HFFc6 (cell line): ENCODE results near the gene DEAF1. TPM values are rescaled to one million over a fixed set of nuclear protein-coding genes. Genes with fewer than 3 reads are reported as not detected.

Experiments
- DNase-seq: peaks from one replicate; pipeline ENCODE4 v3.0.0-alpha.2; 2018
- H3K27ac Mint-ChIP-seq: 2 replicates; pipeline ENCODE4 v1.8.0; 2020; ENCODE audit warnings: mild to moderate bottlenecking, mixed read lengths
- H3K27me3 Mint-ChIP-seq: 2 replicates; pipeline ENCODE4 v1.8.0; 2021; ENCODE audit warnings: mild to moderate bottlenecking, moderate library complexity, mixed read lengths; ENCODE audit not compliant: insufficient read depth
- H3K36me3 Mint-ChIP-seq: 2 replicates; pipeline ENCODE4 v1.8.0; 2021; ENCODE audit warnings: low read depth, mixed read lengths
- H3K4me1 Mint-ChIP-seq: 2 replicates; pipeline ENCODE4 v1.8.0; 2020; ENCODE audit warnings: low read depth, mixed read lengths
- H3K4me3 Mint-ChIP-seq: 2 replicates; pipeline ENCODE4 v1.8.0; 2020; ENCODE audit warnings: mild to moderate bottlenecking, moderate library complexity, mixed read lengths
- H3K9me3 Mint-ChIP-seq: 2 replicates; pipeline ENCODE4 v1.8.0; 2020; ENCODE audit warnings: mild to moderate bottlenecking, mixed read lengths
- CTCF ChIP-seq: fragments of 200-600 bp; sonication (generic); IDR thresholded peaks from 2 replicates; pipeline ENCODE4 v1.5.0; 2021; ENCODE audit warnings: antibody characterized with exemption, mild to moderate bottlenecking
- total RNA-seq, 6 experiments: library from RNA; stranded (reverse); fragmentation: NEBNext Ultra II Directional; extraction: Animal tissue kit (Norgen Biotek cat#: 25700); gene quantifications; 2 replicates in 1 of 6; 3 replicates in 5 of 6; pipeline ENCODE4 v1.2.3, GENCODE V29; 2021

DEAF1 gene
- total RNA-seq, 6 experiments from 2014 or later: 32.2 to 48.1 (median 34.6) TPM

GRCh38 chr11:601573-602245, 93.3 kb downstream of the DEAF1 start:
- DNase-seq: no peak
- no peak overlapping the region for H3K27ac Mint-ChIP-seq
- no peak overlapping the region for H3K4me3 Mint-ChIP-seq
- peaks cover 1% of the 10 kb centered on the region for H3K27me3 Mint-ChIP-seq
- H3K4me1 Mint-ChIP-seq: no peaks in the 10 kb centered on the region
- no peaks in the 10 kb centered on the region for H3K9me3 Mint-ChIP-seq
- TF ChIP-seq CTCF: no peak
- H3K36me3 Mint-ChIP-seq: peaks cover 29% of the 10 kb centered on the region

- Mint-ChIP-seq H3K4me1 (no peaks in the 10 kb centered on the region), H3K27me3 (peaks cover 4% of the 10 kb centered on the region), H3K27ac (no peak overlapping the region), H3K36me3 (peaks cover 37% of the 10 kb centered on the region), H3K9me3 (no peaks in the 10 kb centered on the region), H3K4me3 (no peak overlapping the region)
- DNase-seq: no peak
- TF ChIP-seq CTCF: no peak
Measured at GRCh38 chr11:598005-598680, 96.9 kb downstream of the DEAF1 start.

- TF ChIP-seq CTCF: peak; percentile 31; the same call in 1 of the 2 replicates
- no peak overlapping the region for H3K4me3 Mint-ChIP-seq
- no peak for DNase-seq
- no peaks in the 10 kb centered on the region for H3K4me1 Mint-ChIP-seq
- H3K27ac Mint-ChIP-seq: no peak overlapping the region
- no peaks in the 10 kb centered on the region for H3K9me3 Mint-ChIP-seq
- H3K36me3 Mint-ChIP-seq: peaks cover 44% of the 10 kb centered on the region
- peaks cover 4% of the 10 kb centered on the region for H3K27me3 Mint-ChIP-seq
Measured at GRCh38 chr11:597166-597725, 97.8 kb downstream of the DEAF1 start.

GRCh38 chr11:596374-596773, 98.6 kb downstream of the DEAF1 start:
- Mint-ChIP-seq H3K36me3 (peaks cover 40% of the 10 kb centered on the region), H3K4me3 (no peak overlapping the region), H3K4me1 (no peaks in the 10 kb centered on the region), H3K27me3 (peaks cover 3% of the 10 kb centered on the region), H3K27ac (no peak overlapping the region), H3K9me3 (no peaks in the 10 kb centered on the region)
- no peak for DNase-seq
- no peak for TF ChIP-seq CTCF

GRCh38 chr11:595400-595799, 99.6 kb downstream of the DEAF1 start:
- Mint-ChIP-seq H3K4me1 (no peaks in the 10 kb centered on the region), H3K4me3 (no peak overlapping the region)
- no peak for TF ChIP-seq CTCF

More at GRCh38 chr11:595400-595799, 99.6 kb downstream of the DEAF1 start:
- Mint-ChIP-seq H3K27me3 (peaks cover 3% of the 10 kb centered on the region; the same call in 1 of the 2 replicates), H3K9me3 (no peaks in the 10 kb centered on the region), H3K36me3 (peaks cover 43% of the 10 kb centered on the region), H3K27ac (no peak overlapping the region)
- DNase-seq: no peak

Other genes starting within 250 kb of the DEAF1 start
- gene PTDSS2, start 244.9 kb downstream of the DEAF1 start, total RNA-seq: 10 to 100 TPM; 23.3 to 34.5 (median 27.2) TPM
- 100 to 1,000 TPM; 223 to 272 (median 250) TPM for gene RNH1, start 188.0 kb downstream of the DEAF1 start, total RNA-seq
- gene HRAS, start 159.6 kb downstream of the DEAF1 start, total RNA-seq: 100 to 1,000 TPM; 102 to 125 (median 107) TPM
- gene LRRC56, start 157.7 kb downstream of the DEAF1 start, total RNA-seq: under 1 TPM; 0.23 to 0.83 (median 0.55) TPM
- gene LMNTD2, start 134.5 kb downstream of the DEAF1 start, total RNA-seq: 1 to 10 TPM in 3 of 6 experiments, under 1 TPM in 3; 0.37 to 2.3 (median 0.97) TPM
- gene RASSF7, start 134.3 kb downstream of the DEAF1 start, total RNA-seq: 10 to 100 TPM; 10.1 to 18.8 (median 12.7) TPM
- 10 to 100 TPM; 23.8 to 27.5 (median 24.8) TPM for gene PHRF1, start 118.8 kb downstream of the DEAF1 start, total RNA-seq
- 1 to 10 TPM; 3.0 to 5.2 (median 4.2) TPM for gene IRF7, start 79.3 kb downstream of the DEAF1 start, total RNA-seq
- not detected for gene CDHR5, start 70.3 kb downstream of the DEAF1 start, total RNA-seq
- not detected for gene SCT, start 68.0 kb downstream of the DEAF1 start, total RNA-seq
- gene DRD4, start 58.0 kb downstream of the DEAF1 start, total RNA-seq: under 1 TPM; 0.14 to 0.61 (median 0.38) TPM
- 10 to 100 TPM; 16.9 to 24.5 (median 19.3) TPM for gene TMEM80, start 594 bp upstream of the DEAF1 start, total RNA-seq
- gene EPS8L2, start 11.0 kb upstream of the DEAF1 start, total RNA-seq: 10 to 100 TPM; 55.5 to 70.1 (median 65.1) TPM
- gene TALDO1, start 52.2 kb upstream of the DEAF1 start, total RNA-seq: 100 to 1,000 TPM; 230 to 351 (median 300) TPM
- 10 to 100 TPM; 61.0 to 72.7 (median 68.1) TPM for gene GATD1, start 82.3 kb upstream of the DEAF1 start, total RNA-seq
- 10 to 100 TPM in 5 of 6 experiments, 1 to 10 TPM in 1; 8.2 to 12.2 (median 11.0) TPM for gene CEND1, start 94.9 kb upstream of the DEAF1 start, total RNA-seq
- 10 to 100 TPM; 39.7 to 47.3 (median 42.9) TPM for gene SLC25A22, start 103.1 kb upstream of the DEAF1 start, total RNA-seq
- gene PIDD1, start 110.0 kb upstream of the DEAF1 start, total RNA-seq: 10 to 100 TPM; 11.0 to 15.9 (median 13.7) TPM
- 1,000 to 10,000 TPM; 1,532 to 1,781 (median 1,709) TPM for gene RPLP2, start 114.7 kb upstream of the DEAF1 start, total RNA-seq
- 100 to 1,000 TPM; 103 to 148 (median 130) TPM for gene PNPLA2, start 123.7 kb upstream of the DEAF1 start, total RNA-seq
- gene CRACR2B, start 132.7 kb upstream of the DEAF1 start, total RNA-seq: 1 to 10 TPM in 4 of 6 experiments, under 1 TPM in 2; 0.63 to 2.2 (median 1.2) TPM
- gene CD151, start 137.7 kb upstream of the DEAF1 start, total RNA-seq: 1,000 to 10,000 TPM in 1 of 6 experiments, 100 to 1,000 TPM in 5; 719 to 1,001 (median 755) TPM
- gene POLR2L, start 147.3 kb upstream of the DEAF1 start, total RNA-seq: 100 to 1,000 TPM; 439 to 504 (median 478) TPM
- gene TSPAN4, start 147.6 kb upstream of the DEAF1 start, total RNA-seq: 100 to 1,000 TPM; 193 to 267 (median 212) TPM
- gene CHID1, start 215.6 kb upstream of the DEAF1 start, total RNA-seq: 100 to 1,000 TPM; 116 to 145 (median 133) TPM
- 10 to 100 TPM; 65.4 to 73.4 (median 70.9) TPM for gene AP2A2, start 230.6 kb upstream of the DEAF1 start, total RNA-seq